GM18907 (cell line): ENCODE measurements around the gene POMZP3.
"Not testable (repeated sequence)": the region's sequence is repeated elsewhere in the genome, so short reads cannot be mapped to it uniquely, and the experiment has no call there.

ENCODE experiments used
- ATAC-seq: cut with Tn5 transposase; IDR thresholded peaks from one replicate; pipeline ENCODE4 v1.9.1; 2021; ENCODE audit warnings: mild to moderate bottlenecking, moderate library complexity; ENCODE audit not compliant: unreplicated experiment

The POMZP3 gene

DNA sequence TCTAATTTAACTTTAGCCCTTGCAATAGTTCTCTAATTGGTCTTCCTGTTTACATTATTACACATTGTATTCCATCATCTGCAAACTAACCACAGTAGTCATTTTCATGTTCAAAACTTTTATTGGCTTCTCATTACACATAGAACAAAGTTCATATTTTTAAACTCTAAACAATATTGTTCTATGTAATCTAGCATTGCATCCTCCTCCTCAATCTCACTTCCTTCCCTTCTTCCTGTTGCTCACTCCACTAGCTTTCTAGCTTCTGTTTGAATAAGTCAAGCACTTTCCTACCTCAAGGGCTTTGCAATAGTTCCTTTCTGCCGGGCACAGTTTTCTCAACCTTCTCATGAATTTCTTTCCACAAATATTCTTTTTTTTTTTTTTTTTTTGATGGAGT is 38.5 kb downstream of the POMZP3 start:
- ATAC-seq: not testable (repeated sequence)

GRCh38 chr7:76586585-76587315 is 40.3 kb downstream of the POMZP3 start:
- ATAC-seq: not testable (repeated sequence)

DNA sequence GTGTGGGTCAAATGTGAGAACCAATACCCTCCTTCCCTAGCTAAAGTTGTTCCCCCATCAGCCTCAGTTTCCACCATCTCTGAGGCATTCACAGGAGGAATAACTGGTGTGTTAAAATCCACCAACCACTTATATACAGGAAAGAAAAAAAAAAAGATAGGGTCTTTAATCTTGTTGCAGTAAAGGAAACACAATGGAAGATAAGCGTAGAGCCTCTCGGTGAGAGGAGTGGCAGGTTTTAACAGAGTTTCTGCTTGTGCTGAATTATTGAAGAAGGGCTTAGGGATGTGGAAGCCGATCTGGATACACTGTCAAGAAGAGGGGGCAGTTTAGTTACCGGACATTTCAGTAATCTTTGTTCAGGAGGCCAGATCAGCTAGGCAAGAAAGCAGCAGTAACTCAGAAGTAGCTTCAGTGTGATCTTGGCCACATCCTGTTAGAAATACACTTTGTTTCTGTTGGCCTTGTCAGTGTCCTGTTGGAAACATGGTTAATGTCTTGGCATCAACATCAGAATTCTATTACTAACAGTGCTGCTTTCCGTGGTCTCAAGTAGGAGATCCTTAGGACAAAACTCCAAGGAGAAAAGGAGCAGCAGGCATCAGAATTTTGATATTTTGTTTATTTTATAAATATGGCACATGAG is 43.3 kb downstream of the POMZP3 start:
- not testable (repeated sequence) for ATAC-seq

- not testable (repeated sequence) for ATAC-seq
Observed at GRCh38 chr7:76582848-76583631, 44.0 kb downstream of the POMZP3 start.

- not testable (repeated sequence) for ATAC-seq
Observed at GRCh38 chr7:76575919-76576655, 51.0 kb downstream of the POMZP3 start.

GRCh38 chr7:76575431-76575830 is 51.6 kb downstream of the POMZP3 start:
- not testable (repeated sequence) for ATAC-seq

- ATAC-seq: not testable (repeated sequence)
Observed at GRCh38 chr7:76572296-76572695, 54.8 kb downstream of the POMZP3 start.

DNA sequence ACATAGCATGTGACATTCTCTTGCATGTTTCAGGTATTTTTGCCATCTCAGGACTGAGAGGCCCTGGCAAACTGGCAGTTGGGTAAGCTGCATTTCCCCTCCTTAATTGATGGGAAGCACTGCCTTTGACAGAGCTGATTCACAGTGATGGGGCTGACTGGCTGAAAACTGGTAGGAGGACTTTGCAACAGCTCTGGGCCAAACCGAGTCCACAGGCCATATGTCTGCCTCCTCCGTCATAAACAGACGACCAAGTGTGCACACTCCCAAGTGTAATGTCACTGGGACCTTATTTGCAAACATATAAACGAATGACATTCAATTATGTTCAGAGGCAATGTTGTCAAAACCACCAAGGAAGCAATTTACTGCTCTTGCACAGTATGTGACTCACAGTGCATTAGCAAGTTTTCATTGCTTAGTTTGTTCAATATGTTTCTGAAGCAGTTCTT is 56.7 kb downstream of the POMZP3 start:
- not testable (repeated sequence) for ATAC-seq

GRCh38 chr7:76568742-76569141 is 58.3 kb downstream of the POMZP3 start:
- ATAC-seq: not testable (repeated sequence)

DNA sequence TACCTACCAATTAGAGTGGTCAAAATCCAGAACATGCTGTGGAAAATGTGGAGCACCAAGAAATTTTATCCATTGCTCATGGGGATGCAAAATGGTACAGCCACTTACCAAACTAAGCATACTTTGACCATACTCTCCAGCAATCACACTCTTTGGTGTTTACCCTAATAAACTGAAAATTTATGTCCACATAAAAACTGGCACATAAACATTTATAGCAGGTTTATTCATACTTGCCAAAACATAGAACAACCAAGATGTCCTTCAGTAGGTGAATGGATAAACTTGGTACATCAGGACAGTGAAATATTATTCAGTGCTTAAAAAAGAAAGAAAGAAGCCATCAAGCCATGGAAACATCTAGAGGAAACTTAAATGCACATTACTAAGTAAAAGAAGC is 59.3 kb downstream of the POMZP3 start:
- not testable (repeated sequence) for ATAC-seq

- not testable (repeated sequence) for ATAC-seq
Observed at GRCh38 chr7:76567311-76567710, 59.8 kb downstream of the POMZP3 start.

- not testable (repeated sequence) for ATAC-seq
Observed at GRCh38 chr7:76565001-76565400, 62.1 kb downstream of the POMZP3 start.

GRCh38 chr7:76561342-76561741 is 65.7 kb downstream of the POMZP3 start:
- not testable (repeated sequence) for ATAC-seq

GRCh38 chr7:76560157-76560556 is 66.9 kb downstream of the POMZP3 start:
- ATAC-seq: not testable (repeated sequence)
